HepG2 (cell line): ENCODE results near the gene LSM12. TPM values are rescaled to one million over a fixed set of nuclear protein-coding genes. Genes with fewer than 3 reads are reported as not detected.

Source experiments
- ARNTL ChIP-seq: sonication (generic); formaldehyde crosslinking; IDR thresholded peaks from 2 replicates; pipeline ENCODE4 v1.4.0; 2020; ENCODE audit warnings: mild to moderate bottlenecking, missing genetic modification reagents
- ATAD3A ChIP-seq: sonication (generic); formaldehyde crosslinking; IDR thresholded peaks from 2 replicates; pipeline ENCODE4 v1.4.0; 2020; ENCODE audit warnings: missing genetic modification reagents
- CBFB ChIP-seq: sonication (generic); formaldehyde crosslinking; IDR thresholded peaks from 2 replicates; pipeline ENCODE4 v1.4.0; 2020; ENCODE audit warnings: missing genetic modification reagents
- HIVEP1 ChIP-seq: sonication (generic); formaldehyde crosslinking; IDR thresholded peaks from 2 replicates; pipeline ENCODE4 v1.4.0; 2020; ENCODE audit warnings: mild to moderate bottlenecking, missing genetic modification reagents
- KLF9 ChIP-seq: IDR thresholded peaks from 2 replicates; pipeline ENCODE4 v1.6.1; 2016; ENCODE audit warnings: low read depth
- MAFG ChIP-seq: sonication (generic); formaldehyde crosslinking; IDR thresholded peaks from 2 replicates; pipeline ENCODE4 v1.5.1; 2020; ENCODE audit warnings: mild to moderate bottlenecking, missing genetic modification reagents
- MYNN ChIP-seq: sonication (generic); formaldehyde crosslinking; IDR thresholded peaks from 2 replicates; pipeline ENCODE4 v1.4.0; 2020; ENCODE audit warnings: mild to moderate bottlenecking, low read depth, missing genetic modification reagents
- NCOA5 ChIP-seq: sonication (generic); formaldehyde crosslinking; IDR thresholded peaks from 2 replicates; pipeline ENCODE4 v1.4.0; 2020; ENCODE audit warnings: missing genetic modification reagents
- NFAT5 ChIP-seq: sonication (generic); formaldehyde crosslinking; IDR thresholded peaks from 2 replicates; pipeline ENCODE4 v1.4.0; 2020; ENCODE audit warnings: missing genetic modification reagents
- PAWR ChIP-seq: sonication (generic); formaldehyde crosslinking; IDR thresholded peaks from 2 replicates; pipeline ENCODE4 v1.4.0; 2020; ENCODE audit warnings: missing genetic modification reagents, mild to moderate bottlenecking, borderline replicate concordance
- SIX4 ChIP-seq: sonication (generic); formaldehyde crosslinking; IDR thresholded peaks from 2 replicates; pipeline ENCODE4 v1.4.0; 2020; ENCODE audit warnings: missing genetic modification reagents
- SKI ChIP-seq: fragments of 450-650 bp; IDR thresholded peaks from one replicate; pipeline ENCODE4 v1.6.1; 2018; ENCODE audit warnings: mild to moderate bottlenecking; ENCODE audit not compliant: partially characterized antibody
- SMYD3 ChIP-seq: sonication (generic); formaldehyde crosslinking; IDR thresholded peaks from 2 replicates; pipeline ENCODE4 v1.8.1; 2023; ENCODE audit warnings: mild to moderate bottlenecking, missing genetic modification reagents
- SP4 ChIP-seq: sonication (generic); formaldehyde crosslinking; IDR thresholded peaks from 2 replicates; pipeline ENCODE4 v1.8.1; 2023; ENCODE audit warnings: mild to moderate bottlenecking, missing genetic modification reagents
- SP5 ChIP-seq: IDR thresholded peaks from 2 replicates; pipeline ENCODE4 v1.6.1; 2016; ENCODE audit warnings: low read depth, borderline replicate concordance
- TSC22D2 ChIP-seq: sonication (generic); formaldehyde crosslinking; IDR thresholded peaks from 2 replicates; pipeline ENCODE4 v1.5.1; 2020; ENCODE audit warnings: missing genetic modification reagents, mild to moderate bottlenecking, borderline replicate concordance
- ZBTB26 ChIP-seq: IDR thresholded peaks from 2 replicates; pipeline ENCODE4 v1.6.1; 2016; ENCODE audit warnings: missing compliant biosample characterization, missing genetic modification reagents, borderline replicate concordance
- ZNF24 ChIP-seq: fragments of 450-650 bp; IDR thresholded peaks from 2 replicates; pipeline ENCODE4 v1.6.1; 2017; ENCODE audit warnings: antibody characterized with exemption, mild to moderate bottlenecking
- ZNF557 ChIP-seq: sonication (generic); formaldehyde crosslinking; IDR thresholded peaks from 2 replicates; pipeline ENCODE4 v1.4.0; 2020; ENCODE audit warnings: missing genetic modification reagents
- polyA plus RNA-seq, 8 experiments: library from polyadenylated mRNA; depleted of rRNA in 3 of 8; stranded (reverse) in 7 of 8; unstranded in 1 of 8; fragments of >200 nt; fragmentation: Illumina TruSeq in 4 of 8; extraction: Trizol in 4 of 8; gene quantifications; 2 replicates each; pipeline versions ENCODE4 v1.2.1 to v1.2.3, GENCODE V29; 2011 to 2016; ENCODE audit warnings: low read depth in 4 of 8, missing spikeins in 1 of 8, mixed read lengths in 1 of 8; ENCODE audit not compliant: insufficient read depth in 1 of 8
- total RNA-seq, 5 experiments: library from RNA; depleted of rRNA; stranded (reverse); fragments of >200 nt; fragmentation: Illumina TruSeq; extraction: Trizol; gene quantifications; 2 replicates each; pipeline ENCODE4 v1.2.3, GENCODE V29; 2016; ENCODE audit warnings: low read depth in 1 of 5
- TF ChIP-seq, protein P1 (sequence below): sonication (generic); formaldehyde crosslinking; IDR thresholded peaks from 2 replicates; pipeline ENCODE4 v1.5.1; 2020; ENCODE audit warnings: missing genetic modification reagents, mild to moderate bottlenecking, borderline replicate concordance

LSM12 gene
- total and polyA plus RNA-seq, 2 of the 13 experiments (the other 11 are each of a cell fraction or from before 2014, with no cell fraction given), result 52.8 to 55.7 TPM

DNA sequence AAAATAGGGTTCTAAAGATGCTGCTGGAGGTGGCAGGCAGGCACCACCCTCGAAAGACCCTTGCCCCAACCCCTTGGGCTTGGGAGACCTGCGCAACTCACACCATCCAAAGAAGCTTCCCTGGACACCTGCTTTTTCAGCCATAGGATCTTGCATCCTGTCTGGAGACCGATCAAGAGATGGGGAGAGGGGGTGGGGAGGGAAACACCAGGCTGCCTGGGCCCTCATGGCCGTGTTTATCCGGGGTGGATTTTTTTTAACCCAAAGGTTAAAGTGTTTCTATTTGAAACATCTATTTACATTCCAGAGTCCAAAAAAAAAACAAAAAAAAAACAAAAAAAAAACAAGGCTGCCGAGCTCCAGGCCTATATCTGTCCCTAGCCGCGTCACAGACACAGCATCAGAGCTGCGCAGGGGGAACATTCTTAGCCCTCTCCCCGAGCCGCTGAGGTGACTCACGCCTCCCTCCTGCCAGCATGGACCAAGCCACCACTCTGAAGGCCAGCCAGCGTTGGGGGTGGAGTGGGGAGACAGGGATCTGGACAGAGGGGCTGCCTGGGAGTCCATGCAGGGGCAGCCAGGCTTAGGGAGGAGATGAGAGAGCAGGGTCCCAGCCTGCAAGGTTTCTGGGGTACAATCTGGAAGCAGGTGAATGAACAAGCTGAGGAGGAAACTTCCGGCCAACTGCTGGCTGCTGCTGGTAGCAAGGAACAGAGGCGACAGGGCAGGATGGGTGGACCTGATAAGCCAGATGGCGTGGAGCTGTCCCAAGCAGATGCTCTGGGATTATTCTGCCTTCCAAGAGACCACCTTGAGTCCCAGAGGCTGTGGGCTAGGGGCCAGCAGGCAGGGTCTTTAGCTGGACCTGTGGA is 42.2 kb upstream of the LSM12 start (continued):
- no peak for TF ChIP-seq SP4
- TF ChIP-seq SP5 (CRISPR knock-in tag), result peak; percentile 82
- TF ChIP-seq TSC22D2 (CRISPR knock-in tag), result no peak
- TF ChIP-seq ARNTL (CRISPR knock-in tag), result peak; percentile 86
- no peak for TF ChIP-seq NFAT5 (CRISPR knock-in tag)
- no peak for TF ChIP-seq NCOA5 (CRISPR knock-in tag)
- no peak for TF ChIP-seq MAFG (CRISPR knock-in tag)
- no peak for TF ChIP-seq SMYD3
- peak; percentile 62; the same call in 1 of the 2 replicates for TF ChIP-seq SIX4 (CRISPR knock-in tag)
- no peak for TF ChIP-seq ATAD3A
- no peak; the same call in 1 of the 2 replicates for TF ChIP-seq ZBTB26 (CRISPR knock-in tag)
- TF ChIP-seq SKI, result peak; percentile 79
- no peak for TF ChIP-seq ZNF557 (CRISPR knock-in tag)
- TF ChIP-seq PAWR (CRISPR knock-in tag), result peak; percentile 91; the same call in 1 of the 2 replicates
- peak; percentile 75; the same call in 1 of the 2 replicates for TF ChIP-seq KLF9
- TF ChIP-seq, protein P1, sequence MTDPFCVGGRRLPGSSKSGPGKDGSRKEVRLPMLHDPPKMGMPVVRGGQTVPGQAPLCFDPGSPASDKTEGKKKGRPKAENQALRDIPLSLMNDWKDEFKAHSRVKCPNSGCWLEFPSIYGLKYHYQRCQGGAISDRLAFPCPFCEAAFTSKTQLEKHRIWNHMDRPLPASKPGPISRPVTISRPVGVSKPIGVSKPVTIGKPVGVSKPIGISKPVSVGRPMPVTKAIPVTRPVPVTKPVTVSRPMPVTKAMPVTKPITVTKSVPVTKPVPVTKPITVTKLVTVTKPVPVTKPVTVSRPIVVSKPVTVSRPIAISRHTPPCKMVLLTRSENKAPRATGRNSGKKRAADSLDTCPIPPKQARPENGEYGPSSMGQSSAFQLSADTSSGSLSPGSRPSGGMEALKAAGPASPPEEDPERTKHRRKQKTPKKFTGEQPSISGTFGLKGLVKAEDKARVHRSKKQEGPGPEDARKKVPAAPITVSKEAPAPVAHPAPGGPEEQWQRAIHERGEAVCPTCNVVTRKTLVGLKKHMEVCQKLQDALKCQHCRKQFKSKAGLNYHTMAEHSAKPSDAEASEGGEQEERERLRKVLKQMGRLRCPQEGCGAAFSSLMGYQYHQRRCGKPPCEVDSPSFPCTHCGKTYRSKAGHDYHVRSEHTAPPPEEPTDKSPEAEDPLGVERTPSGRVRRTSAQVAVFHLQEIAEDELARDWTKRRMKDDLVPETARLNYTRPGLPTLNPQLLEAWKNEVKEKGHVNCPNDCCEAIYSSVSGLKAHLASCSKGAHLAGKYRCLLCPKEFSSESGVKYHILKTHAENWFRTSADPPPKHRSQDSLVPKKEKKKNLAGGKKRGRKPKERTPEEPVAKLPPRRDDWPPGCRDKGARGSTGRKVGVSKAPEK (CRISPR knock-in tag), result peak; percentile 85
- TF ChIP-seq MYNN (CRISPR knock-in tag), result no peak; the same call in 1 of the 2 replicates
- 0 out of 2 replicates have a peak, but pooled peaks have one; percentile 47 for TF ChIP-seq CBFB (CRISPR knock-in tag)
- no peak for TF ChIP-seq ZNF24
- TF ChIP-seq HIVEP1 (CRISPR knock-in tag), result peak; percentile 86
